Loucy (cell line): Measurements from ENCODE around the gene TUBG1.
A peak's percentile ranks its signal among the peaks of the same experiment; 100 is the strongest.

ENCODE experiments used
- H2AFZ ChIP-seq: fragments of 200-600 bp; sonication (generic); 2 replicates; pipeline ENCODE4 v1.6.0; 2016; ENCODE audit warnings: antibody characterized with exemption, mild to moderate bottlenecking, low read length, moderate library complexity
- H3F3A ChIP-seq: fragments of 200-600 bp; 2 replicates; pipeline ENCODE4 v1.6.0; 2016; ENCODE audit warnings: antibody characterized with exemption, low read depth, mild to moderate bottlenecking
- H3K27me3 ChIP-seq: fragments of 200-600 bp; sonication (generic); 2 replicates; pipeline ENCODE4 v1.6.1; 2014; ENCODE audit warnings: low read length, mild to moderate bottlenecking; ENCODE audit not compliant: insufficient read depth, poor library complexity, severe bottlenecking
- H3K36me3 ChIP-seq: fragments of 200-600 bp; sonication (generic); 2 replicates; pipeline ENCODE4 v1.6.1; 2016; ENCODE audit warnings: low read length; ENCODE audit not compliant: insufficient read depth
- H3K4me1 ChIP-seq: fragments of 200-600 bp; sonication (generic); 2 replicates; pipeline ENCODE4 v1.5.1; 2014; ENCODE audit warnings: low read length, mild to moderate bottlenecking; ENCODE audit not compliant: insufficient read depth, poor library complexity, severe bottlenecking
- H3K4me2 ChIP-seq: fragments of 200-600 bp; sonication (generic); 2 replicates; pipeline ENCODE4 v1.6.0; 2014; ENCODE audit warnings: antibody characterized with exemption, low read length, low read depth, mild to moderate bottlenecking; ENCODE audit not compliant: poor library complexity, severe bottlenecking
- H3K4me3 ChIP-seq: fragments of 200-600 bp; sonication (generic); 2 replicates; pipeline ENCODE4 v1.5.1; 2014; ENCODE audit warnings: low read length, mild to moderate bottlenecking, mixed read lengths; ENCODE audit not compliant: poor library complexity, severe bottlenecking
- H3K79me2 ChIP-seq: fragments of 200-600 bp; sonication (generic); 2 replicates; pipeline ENCODE4 v1.6.1; 2014; ENCODE audit warnings: low read length; ENCODE audit not compliant: insufficient read depth
- H3K9ac ChIP-seq: fragments of 200-600 bp; sonication (generic); 2 replicates; pipeline ENCODE4 v1.6.0; 2014; ENCODE audit warnings: mild to moderate bottlenecking, low read depth, low read length, moderate library complexity; ENCODE audit not compliant: poor library complexity, severe bottlenecking
- H3K9me2 ChIP-seq: fragments of 200-600 bp; sonication (generic); replicated peaks from 2 replicates; pipeline ENCODE4 v1.6.1; 2016; ENCODE audit warnings: low read depth, low read length, mixed read lengths
- H3K9me3 ChIP-seq: fragments of 200-600 bp; sonication (generic); 2 replicates; pipeline ENCODE4 v1.6.1; 2014; ENCODE audit warnings: mild to moderate bottlenecking, antibody characterized with exemption, low read length, low read depth; ENCODE audit not compliant: insufficient read depth
- H4K20me1 ChIP-seq: fragments of 200-600 bp; sonication (generic); 2 replicates; pipeline ENCODE4 v1.6.0; 2014; ENCODE audit warnings: antibody characterized with exemption, low read length, mild to moderate bottlenecking; ENCODE audit not compliant: insufficient read depth, poor library complexity, severe bottlenecking
- CTCF ChIP-seq: fragments of 200-600 bp; sonication (generic); conservative IDR thresholded peaks from 2 replicates; pipeline ENCODE4 v1.5.1; 2014; ENCODE audit warnings: mild to moderate bottlenecking, antibody characterized with exemption, low read length
- EZH2phosphoT487 ChIP-seq: fragments of 200-600 bp; IDR thresholded peaks from 2 replicates; pipeline ENCODE4 v1.6.1; 2018; ENCODE audit warnings: antibody characterized with exemption, mild to moderate bottlenecking, moderate library complexity, borderline replicate concordance

Gene TUBG1

GRCh38 chr17:42562388-42563142 lies 46.9 kb upstream of the TUBG1 start:
- H3K9ac ChIP-seq, result peak overlapping the region; percentile 92
- H2AFZ ChIP-seq, result no peak overlapping the region
- peak overlapping the region; percentile 84 for H3K4me2 ChIP-seq
- TF ChIP-seq EZH2phosphoT487 (no peak), CTCF (no peak)
- no peaks in the 10 kb centered on the region for H3K9me2 ChIP-seq
- H3K4me1 ChIP-seq, result peaks cover 30% of the 10 kb centered on the region
- peaks cover 50% of the 10 kb centered on the region for H3K79me2 ChIP-seq
- H4K20me1 ChIP-seq, result peaks cover 9% of the 10 kb centered on the region
- H3F3A ChIP-seq, result peaks cover 6% of the 10 kb centered on the region; the same call in 1 of the 2 replicates
- peaks cover 10% of the 10 kb centered on the region; the same call in 1 of the 2 replicates for H3K36me3 ChIP-seq
- H3K27me3 ChIP-seq, result no peaks in the 10 kb centered on the region
- no peaks in the 10 kb centered on the region for H3K9me3 ChIP-seq
- peak overlapping the region; percentile 99 for H3K4me3 ChIP-seq

- TF ChIP-seq CTCF, result no peak
- TF ChIP-seq EZH2phosphoT487, result no peak
- Histone ChIP-seq H3K9me3 (no peaks in the 10 kb centered on the region), H3K4me2 (peak overlapping the region; percentile 84), H3K79me2 (peaks cover 56% of the 10 kb centered on the region), H3K36me3 (peaks cover 10% of the 10 kb centered on the region; the same call in 1 of the 2 replicates), H3K27me3 (no peaks in the 10 kb centered on the region), H3K9me2 (no peaks in the 10 kb centered on the region), H4K20me1 (peaks cover 12% of the 10 kb centered on the region), H3F3A (peaks cover 6% of the 10 kb centered on the region; the same call in 1 of the 2 replicates), H3K4me1 (peaks cover 33% of the 10 kb centered on the region), H3K4me3 (peak overlapping the region; percentile 99), H2AFZ (no peak overlapping the region), H3K9ac (peak overlapping the region; percentile 92)
Measured at GRCh38 chr17:42563143-42563509, 46.4 kb upstream of the TUBG1 start.

GRCh38 chr17:42563543-42563942 lies 45.9 kb upstream of the TUBG1 start:
- TF ChIP-seq CTCF (no peak), EZH2phosphoT487 (no peak)
- Histone ChIP-seq H2AFZ (no peak overlapping the region), H3K27me3 (no peaks in the 10 kb centered on the region), H3F3A (peaks cover 6% of the 10 kb centered on the region; the same call in 1 of the 2 replicates), H3K79me2 (peaks cover 60% of the 10 kb centered on the region), H3K9ac (peak overlapping the region; percentile 92), H3K9me3 (no peaks in the 10 kb centered on the region), H4K20me1 (peaks cover 15% of the 10 kb centered on the region), H3K4me1 (peaks cover 37% of the 10 kb centered on the region), H3K4me3 (peak overlapping the region; percentile 99), H3K36me3 (peaks cover 10% of the 10 kb centered on the region; the same call in 1 of the 2 replicates), H3K9me2 (no peaks in the 10 kb centered on the region), H3K4me2 (peak overlapping the region; percentile 84)
